Sigmoid colon (tissue), 7 donors: Measurements from ENCODE around the gene CLCA4. TPM values are rescaled to one million over a fixed set of nuclear protein-coding genes. Genes with fewer than 3 reads are reported as not detected.
A peak's percentile ranks its signal among the peaks of the same experiment; 100 is the strongest.

Experiments
- DNase-seq: peaks from one replicate; pipeline ENCODE4 v3.0.0-alpha.2; 2019
- H3K27ac ChIP-seq, 4 donors: fragments of 200-600 bp; sonication (generic); one replicate each; pipeline ENCODE4 v1.5.1; 2016 to 2019; ENCODE audit warnings: mild to moderate bottlenecking in 1 of 4
- H3K27me3 ChIP-seq, 3 donors: fragments of 200-600 bp; sonication (generic); one replicate each; pipeline ENCODE4 v1.5.1; 2019; ENCODE audit warnings: mild to moderate bottlenecking in 1 of 3
- H3K36me3 ChIP-seq, 4 donors: fragments of 200-600 bp; sonication (generic); one replicate each; pipeline ENCODE4 v1.5.1; 2016 to 2019
- H3K4me1 ChIP-seq, 4 donors: fragments of 200-600 bp; sonication (generic); one replicate each; pipeline ENCODE4 v1.5.1; 2017 to 2019
- H3K4me3 ChIP-seq, 4 donors: fragments of 200-600 bp; sonication (generic); one replicate each; pipeline ENCODE4 v1.5.1; 2017 to 2019; ENCODE audit warnings: mild to moderate bottlenecking in 2 of 4, moderate library complexity in 1 of 4
- H3K9me3 ChIP-seq, 4 donors: fragments of 200-600 bp in 3 of 4; sonication (generic) in 3 of 4; one replicate each; pipeline versions ENCODE4 v1.5.1 to v1.6.1; 2013 to 2019
- CTCF ChIP-seq, 4 experiments: fragments of 450-650 bp in 3 of 4; fragments of 200-600 bp in 1 of 4; IDR thresholded peaks; one replicate each; pipeline ENCODE4 v1.5.1; 2016 to 2019; ENCODE audit warnings: antibody characterized with exemption in 4 of 4, mild to moderate bottlenecking in 3 of 4, moderate library complexity in 2 of 4
- EP300 ChIP-seq, 4 donors: sonication (generic); formaldehyde crosslinking; IDR thresholded peaks; one replicate each; pipeline ENCODE4 v1.6.1; 2017; ENCODE audit warnings: antibody characterized with exemption in 4 of 4
- POLR2A ChIP-seq, 2 donors: fragments of 450-650 bp; IDR thresholded peaks; one replicate each; pipeline ENCODE4 v1.6.1; 2016; ENCODE audit warnings: antibody characterized with exemption in 2 of 2, mild to moderate bottlenecking in 2 of 2, moderate library complexity in 2 of 2
- POLR2AphosphoS5 ChIP-seq, 4 donors: sonication (generic); formaldehyde crosslinking; IDR thresholded peaks; one replicate each; pipeline ENCODE4 v1.6.1; 2017; ENCODE audit warnings: antibody characterized with exemption in 4 of 4
- WGBS, 2 donors: extraction: QIAGEN DNeasy Blood & Tissue Kit; methylation state at CpG; one replicate each; pipeline ENCODE4 v1.1.7; 2013; 5-methylcytosine and 5-hydroxymethylcytosine counted together
- intact Hi-C: fragments of 100-400 bp; cut with DNase I; formaldehyde crosslinking; loops from one replicate; pipeline ENCODE4 v1.15.1; 2023
- polyA plus RNA-seq, 3 donors: library from polyadenylated mRNA; stranded (reverse); fragments of 200-250 nt; gene quantifications; one replicate each; pipeline ENCODE4 v1.2.3, GENCODE V29; 2013
- total RNA-seq, 4 donors: library from RNA; depleted of rRNA; stranded (reverse); fragments of >200 nt; gene quantifications; one replicate each; pipeline ENCODE4 v1.1.0, GENCODE V29; 2016
- donor health status: healthy with polysubstance abuse.
- donor health status: Bipolar disorder and iron deficiency.
- donor health status: healthy.

The CLCA4 gene
- total RNA-seq = 1 to 10 TPM in 2 of 4 donors, not detected in 2; 1.7 to 2.1 TPM
- 100 to 1,000 TPM; 168 to 854 (median 502) TPM for polyA plus RNA-seq

DNA sequence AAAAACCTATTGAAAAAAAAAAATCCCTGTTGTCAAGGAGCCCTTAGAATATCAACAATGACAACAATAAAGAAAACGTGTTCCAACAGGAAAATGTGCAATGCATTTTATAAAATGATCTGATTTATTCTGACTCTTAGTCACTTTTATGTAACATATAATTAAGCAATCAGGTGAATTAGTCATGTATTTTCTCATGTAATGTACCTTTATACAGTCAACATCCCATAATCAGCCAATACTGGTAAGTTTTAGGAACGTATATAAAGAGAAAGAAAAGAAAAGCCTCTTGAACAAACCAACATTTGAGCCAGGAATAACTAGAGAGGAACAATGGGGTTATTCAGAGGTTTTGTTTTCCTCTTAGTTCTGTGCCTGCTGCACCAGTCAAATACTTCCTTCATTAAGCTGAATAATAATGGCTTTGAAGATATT is at the start of gene CLCA4:
TSS of gene CLCA4 (plus strand) at position 292 of the 435 bp plus-strand sequence. CDS start at position 334, 42 bp downstream.
- no peak within 1 kb of the TSS for H3K27ac ChIP-seq
- intact Hi-C loops = no loop called here
- H3K9me3 ChIP-seq = peaks cover 0 to 3% (median 0%) of the 10 kb centered on the region in 4 donors
- DNase-seq = no peak
- WGBS, 2 donors = 15 to 37% methylated on average over 2 of the region's 2 CpGs
- H3K36me3 ChIP-seq = no peaks in the 10 kb centered on the region
- no peaks in the 10 kb centered on the region for H3K27me3 ChIP-seq
- no peak for TF ChIP-seq CTCF (IDR thresholded peaks at IDR 0.05)
- no peak for TF ChIP-seq POLR2AphosphoS5 (IDR thresholded peaks at IDR 0.05)
- TF ChIP-seq POLR2A (IDR thresholded peaks at IDR 0.05) = no peak
- no peak for TF ChIP-seq EP300 (IDR thresholded peaks at IDR 0.05)
- no peaks in the 10 kb centered on the region for H3K4me1 ChIP-seq
- no peak within 1 kb of the TSS for H3K4me3 ChIP-seq

DNA sequence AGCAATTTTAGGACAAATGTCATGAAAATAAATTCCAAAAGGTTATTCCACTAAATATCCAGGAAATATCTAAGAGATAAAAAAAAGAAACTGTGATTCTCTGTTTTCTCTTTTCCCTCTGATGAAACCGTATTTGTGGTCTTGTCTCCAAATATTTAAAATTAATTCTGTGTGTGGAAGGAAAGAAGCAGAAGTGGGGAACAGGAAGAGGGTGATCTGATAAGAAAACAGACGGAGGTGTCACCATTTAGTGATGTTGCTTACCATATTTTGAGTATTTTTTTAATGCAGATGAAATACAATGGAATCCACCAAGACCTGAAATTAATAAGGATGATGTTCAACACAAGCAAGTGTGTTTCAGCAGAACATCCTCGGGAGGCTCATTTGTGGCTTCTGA is 48.6 kb upstream of the CLCA4 start:
- intact Hi-C loops = no loop called here

DNA sequence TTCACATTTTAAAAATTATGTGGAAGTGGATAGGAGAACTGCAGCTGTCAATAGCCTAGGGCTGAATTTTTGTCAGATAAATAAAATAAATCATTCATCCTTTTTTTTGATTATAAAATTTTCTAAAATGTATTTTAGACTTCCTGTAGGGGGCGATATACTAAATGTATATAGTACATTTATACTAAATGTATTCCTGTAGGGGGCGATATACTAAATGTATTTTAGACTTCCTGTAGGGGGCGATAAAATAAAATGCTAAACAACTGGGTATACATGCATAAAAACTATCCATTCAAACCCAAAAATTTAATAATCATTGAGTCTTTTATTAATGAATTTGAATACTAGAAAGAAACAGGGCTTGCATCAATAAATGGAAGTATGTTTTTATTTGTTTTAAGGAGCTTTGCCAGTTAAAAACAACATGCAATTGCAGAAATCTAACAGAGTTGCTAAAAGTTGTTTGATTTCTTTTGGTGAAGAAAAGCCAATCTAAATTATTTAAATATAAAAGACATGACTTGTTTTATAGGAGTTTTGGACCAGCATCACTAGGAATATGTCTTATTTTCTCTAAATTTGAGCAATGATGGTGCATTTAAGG is 46.8 kb upstream of the CLCA4 start:
- 6 to 13% methylated on average over 3 of the region's 3 CpGs for WGBS, 2 donors
- intact Hi-C loops = loop anchor here (5.0 to 10.0 kb wide), 2 partner anchors 103 to 205 kb away; partner anchors contain the start of genes ODF2L and SH3GLB1

More for the DNA sequence above, 48.6 kb upstream of the CLCA4 start:
- no peaks in the 10 kb centered on the region for H3K36me3 ChIP-seq
- no peaks in the 10 kb centered on the region for H3K9me3 ChIP-seq
- H3K4me3 ChIP-seq = no peak overlapping the region
- H3K27me3 ChIP-seq = no peaks in the 10 kb centered on the region
- peaks cover 0 to 33% (median 26%) of the 10 kb centered on the region in 4 donors for H3K4me1 ChIP-seq
- DNase-seq = no peak
- 72 to 83% methylated on average over 3 of the region's 3 CpGs for WGBS, 2 donors
- H3K27ac ChIP-seq = no peak overlapping the region
- TF ChIP-seq POLR2AphosphoS5 (IDR thresholded peaks at IDR 0.05) (no peak), POLR2A (IDR thresholded peaks at IDR 0.05) (no peak), EP300 (IDR thresholded peaks at IDR 0.05) (no peak), CTCF (IDR thresholded peaks at IDR 0.05) (no peak)

GRCh38 chr1:86500714-86501113 is 46.2 kb upstream of the CLCA4 start:
- H3K27me3 ChIP-seq = no peaks in the 10 kb centered on the region
- no peak for TF ChIP-seq EP300 (IDR thresholded peaks at IDR 0.05)
- no peak for TF ChIP-seq POLR2A (IDR thresholded peaks at IDR 0.05)
- no peak for TF ChIP-seq POLR2AphosphoS5 (IDR thresholded peaks at IDR 0.05)
- TF ChIP-seq CTCF (IDR thresholded peaks at IDR 0.05) = no peak
- H3K36me3 ChIP-seq = no peaks in the 10 kb centered on the region
- H3K4me3 ChIP-seq = no peak overlapping the region
- H3K4me1 ChIP-seq = peaks cover 0 to 57% (median 49%) of the 10 kb centered on the region in 4 donors
- no peak for DNase-seq
- intact Hi-C loops = loop anchor here (5.0 to 10.0 kb wide), 2 partner anchors 103 to 204 kb away; partner anchors contain the start of genes ODF2L and SH3GLB1
- no peaks in the 10 kb centered on the region for H3K9me3 ChIP-seq
- 76 to 89% methylated on average over 2 of the region's 2 CpGs for WGBS, 2 donors
- H3K27ac ChIP-seq = peak overlapping the region in 3 of 4 donors; percentile 76 to 87 (median 85)

More for the DNA sequence above, 46.8 kb upstream of the CLCA4 start:
- H3K36me3 ChIP-seq = no peaks in the 10 kb centered on the region
- H3K27me3 ChIP-seq = no peaks in the 10 kb centered on the region
- H3K27ac ChIP-seq = peak overlapping the region in 3 of 4 donors; percentile 76 to 87 (median 85)
- peak; percentile 5 to 67 (median 52) for TF ChIP-seq CTCF (IDR thresholded peaks at IDR 0.05)
- TF ChIP-seq EP300 (IDR thresholded peaks at IDR 0.05) = no peak
- no peak for TF ChIP-seq POLR2A (IDR thresholded peaks at IDR 0.05)
- no peak overlapping the region for H3K4me3 ChIP-seq
- no peaks in the 10 kb centered on the region for H3K9me3 ChIP-seq
- H3K4me1 ChIP-seq = peaks cover 0 to 51% (median 43%) of the 10 kb centered on the region in 4 donors
- no peak for DNase-seq
